Measurements from ENCODE around the gene CGREF1.
A peak's percentile ranks its signal among the peaks of the same experiment; 100 is the strongest.
"Not testable (repeated sequence)": the region's sequence is repeated elsewhere in the genome, so short reads cannot be mapped to it uniquely, and the experiment has no call there.

Gene CGREF1

DNA sequence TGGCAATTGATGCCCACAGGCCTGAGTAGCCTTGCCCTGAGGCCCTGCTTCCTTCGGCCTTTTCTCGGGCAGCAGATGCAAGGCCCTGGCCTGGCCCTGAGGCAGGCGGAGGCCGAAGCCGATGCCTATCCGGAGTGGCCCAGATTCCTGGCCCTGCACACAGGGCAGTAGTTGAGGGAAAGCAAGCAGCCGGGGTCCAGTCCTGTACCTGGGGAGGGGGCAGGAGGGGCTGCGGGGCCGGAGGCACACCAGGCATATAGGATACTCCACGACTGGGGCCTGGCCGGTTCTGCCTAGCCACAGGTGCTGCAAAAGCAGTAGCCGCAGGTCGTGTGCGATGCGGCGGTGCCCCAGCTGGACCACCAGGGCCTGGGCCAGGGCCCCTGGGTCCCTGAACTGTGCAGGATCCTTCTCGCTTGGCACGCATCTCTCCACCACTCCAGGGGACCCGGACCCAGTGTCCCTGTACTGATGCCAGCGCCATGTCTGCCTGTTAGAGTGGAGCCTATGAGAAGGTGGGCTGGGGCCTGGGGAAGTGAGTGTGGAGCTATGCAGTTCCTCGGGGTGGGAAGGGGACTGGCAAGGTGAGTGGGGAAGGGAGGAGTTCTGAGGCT lies 18.5 kb upstream of the CGREF1 start:
- DNase-seq (ENCODE audit: low read depth in 2 of 2): no peak

- no peak for DNase-seq (ENCODE audit: low read depth in 2 of 2)
Measured at GRCh38 chr2:27136751-27137150, 17.8 kb upstream of the CGREF1 start.

- DNase-seq (ENCODE audit: low read depth in 2 of 2): no peak
Measured at GRCh38 chr2:27135478-27135955, 16.6 kb upstream of the CGREF1 start.

GRCh38 chr2:27134781-27135477 lies 16.0 kb upstream of the CGREF1 start:
- no peak for DNase-seq (ENCODE audit: low read depth in 2 of 2)

DNA sequence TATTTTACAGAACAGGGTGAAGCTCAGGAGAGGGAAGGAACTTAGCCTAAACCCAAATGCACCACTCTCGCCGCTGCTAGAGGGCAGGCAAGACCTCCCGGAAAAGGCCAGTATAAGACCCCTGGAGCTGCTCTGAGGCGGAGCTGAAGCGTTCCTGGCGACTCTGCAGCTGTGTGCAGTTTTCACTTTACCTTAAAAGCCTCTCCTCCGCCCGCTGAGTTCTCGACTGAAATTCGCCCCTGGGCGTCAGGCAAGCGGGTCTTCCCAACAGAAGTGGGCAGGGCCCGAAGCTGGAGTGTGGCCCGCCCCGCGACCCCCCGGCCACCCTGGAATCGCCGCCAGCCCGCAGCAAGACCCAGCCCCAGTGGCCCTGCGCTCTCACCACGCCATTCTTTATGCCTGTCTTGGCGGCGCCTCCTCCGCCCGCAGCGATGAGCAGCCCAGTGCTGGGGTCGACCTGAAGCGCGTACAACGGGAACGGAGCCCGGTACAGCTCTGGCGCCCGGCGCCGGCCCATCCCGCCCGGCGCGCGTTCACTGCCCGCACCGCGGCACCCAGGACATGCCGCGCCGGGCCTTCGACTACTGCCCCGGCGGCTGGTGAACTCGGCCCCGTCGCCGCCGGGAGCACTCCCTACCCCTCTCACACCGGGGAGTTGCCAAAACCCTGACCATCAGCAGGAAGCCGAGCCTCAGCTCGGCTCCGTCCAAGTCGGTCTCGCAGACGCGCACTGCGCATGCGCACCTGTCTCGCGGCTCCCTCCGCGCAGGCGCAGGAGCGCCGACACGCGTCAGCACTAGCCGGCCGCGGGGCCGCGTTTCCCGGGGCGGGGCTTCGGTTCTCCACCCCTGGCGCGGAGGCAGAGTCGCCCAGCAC lies 15.2 kb upstream of the CGREF1 start, which contains the start of gene PREB:
TSS of gene PREB (minus strand) at position 732 of the 876 bp plus-strand sequence. CDS start at position 517, 215 bp downstream.
- peak; percentile 97 to 99 for DNase-seq (ENCODE audit: low read depth in 2 of 2)

- no peak for DNase-seq (ENCODE audit: low read depth in 2 of 2)
Measured at GRCh38 chr2:27133195-27133875, 14.4 kb upstream of the CGREF1 start.

GRCh38 chr2:27131429-27131828 lies 12.5 kb upstream of the CGREF1 start:
- DNase-seq (ENCODE audit: low read depth in 2 of 2): no peak

GRCh38 chr2:27130396-27130795 lies 11.5 kb upstream of the CGREF1 start:
- DNase-seq (ENCODE audit: low read depth in 2 of 2): no peak

- no peak for DNase-seq (ENCODE audit: low read depth in 2 of 2)
Measured at GRCh38 chr2:27128668-27129571, 10.0 kb upstream of the CGREF1 start.

- no peak for DNase-seq (ENCODE audit: low read depth in 2 of 2)
Measured at GRCh38 chr2:27127883-27128667, 9.1 kb upstream of the CGREF1 start.

GRCh38 chr2:27126252-27126710 lies 7.4 kb upstream of the CGREF1 start:
- DNase-seq (ENCODE audit: low read depth in 2 of 2): no peak

- DNase-seq (ENCODE audit: low read depth in 2 of 2): no peak
Measured at GRCh38 chr2:27125104-27125503, 6.2 kb upstream of the CGREF1 start.

GRCh38 chr2:27123302-27124150 lies 4.6 kb upstream of the CGREF1 start, which contains the start of gene ABHD1:
ABHD1 (plus strand) TSS chr2:27123815; CDS start chr2:27123949, 134 bp downstream.
- peak; percentile 37 to 61 for DNase-seq (ENCODE audit: low read depth in 2 of 2)

- DNase-seq (ENCODE audit: low read depth in 2 of 2): no peak
Measured at GRCh38 chr2:27122791-27123190, 3.9 kb upstream of the CGREF1 start.

DNA sequence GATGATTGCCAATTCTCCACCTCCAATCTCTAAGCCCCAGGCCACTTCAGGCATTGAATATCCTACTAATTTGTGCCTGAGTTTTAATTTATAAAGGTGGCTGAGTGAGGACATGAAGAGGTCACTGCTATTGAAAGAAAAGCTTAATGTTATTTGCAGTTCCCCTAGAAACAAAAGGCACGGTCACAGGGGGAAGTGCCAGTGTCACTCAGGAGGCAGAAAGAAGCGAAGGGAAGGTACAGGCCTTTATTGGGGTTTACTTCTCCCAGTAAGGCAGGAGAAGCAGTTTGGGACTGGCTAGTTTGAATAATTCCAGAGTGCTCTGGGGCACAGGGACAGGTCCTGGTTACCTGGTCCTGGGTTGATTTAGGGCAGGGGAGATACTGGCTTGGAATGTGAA lies 3.0 kb upstream of the CGREF1 start:
- DNase-seq (ENCODE audit: low read depth in 2 of 2): no peak

DNA sequence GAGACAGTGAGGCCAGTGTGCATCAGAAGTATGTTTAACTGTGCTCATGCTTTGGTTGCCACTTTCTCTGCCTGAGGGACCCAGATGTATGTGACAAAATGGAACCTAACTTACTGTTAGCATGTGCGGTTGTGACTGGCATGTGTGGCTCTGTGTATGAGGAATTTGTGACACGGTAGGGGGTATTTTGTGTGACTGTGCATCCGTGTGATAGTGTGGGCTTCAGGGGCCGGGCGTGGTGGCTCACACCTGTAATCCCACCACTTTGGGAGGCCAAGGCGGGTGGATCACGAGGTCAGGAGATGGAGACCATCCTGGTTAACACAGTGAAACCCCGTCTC lies 372 bp upstream of the CGREF1 start:
- not testable (repeated sequence) for DNase-seq (ENCODE audit: low read depth in 2 of 2)

DNA sequence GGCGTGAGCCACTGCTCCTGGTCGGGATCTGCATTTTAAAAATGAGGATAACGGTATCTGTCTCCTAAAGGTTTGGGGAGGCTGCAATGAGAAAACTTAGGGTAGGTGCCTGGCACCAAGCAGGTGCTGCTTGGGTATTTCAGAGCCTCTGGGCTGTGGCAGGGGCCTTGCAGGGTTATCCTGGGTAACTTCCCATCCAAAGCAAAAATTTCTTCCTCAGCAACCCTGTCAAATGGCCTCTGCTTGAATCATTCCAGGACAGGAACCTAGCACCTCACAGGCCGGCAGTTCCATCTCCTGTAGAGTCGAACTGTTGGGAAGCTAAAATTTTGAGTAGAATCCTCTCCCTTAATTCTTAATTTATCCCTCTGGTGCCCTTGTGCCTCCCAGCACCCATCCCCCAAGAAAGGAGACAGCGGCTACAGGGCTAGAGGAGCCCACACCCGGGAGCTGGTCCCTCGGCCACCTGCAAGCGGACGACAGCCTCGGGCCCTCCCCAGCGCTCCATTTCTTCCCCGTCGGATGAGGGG lies 868 bp downstream of the CGREF1 start:
- no peak for DNase-seq (ENCODE audit: low read depth in 2 of 2)

DNA sequence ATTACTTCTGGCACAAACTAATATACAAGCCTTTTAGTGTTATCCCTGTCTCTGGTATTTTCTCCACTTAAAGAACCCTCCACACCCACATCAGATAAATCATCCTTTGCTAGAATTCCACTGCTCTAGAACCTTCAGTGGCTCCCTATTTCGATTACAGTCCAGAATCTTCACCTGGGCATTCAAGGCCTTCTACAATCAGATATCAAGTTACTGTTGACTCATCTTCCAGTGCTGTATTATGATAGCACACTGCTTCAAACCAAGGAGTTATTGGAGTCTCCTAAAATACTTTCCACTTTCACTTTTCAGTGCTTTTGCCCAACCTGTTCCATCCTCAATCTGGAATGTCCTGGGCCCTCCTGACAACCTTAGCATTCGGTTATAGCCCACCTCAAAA lies 3.4 kb downstream of the CGREF1 start:
- no peak for DNase-seq (ENCODE audit: low read depth in 2 of 2)
